OCI-LY7 (cell line): Measurements from ENCODE around the gene FRMD1.

Source experiments
- EZH2phosphoT487 ChIP-seq: fragments of 200-600 bp; sonication (generic); IDR thresholded peaks from 2 replicates; pipeline ENCODE4 v1.6.1; 2018; ENCODE audit warnings: low read depth, borderline replicate concordance, mild to moderate bottlenecking, mixed run types, antibody characterized with exemption, low read length, moderate library complexity, mixed read lengths
- TF ChIP-seq, protein P1 (sequence below): fragments of 200-600 bp; sonication (generic); conservative IDR thresholded peaks from 2 replicates; pipeline ENCODE4 v1.5.1; 2014; ENCODE audit warnings: mild to moderate bottlenecking, antibody characterized with exemption, low read length, moderate library complexity, mixed read lengths

DNA sequence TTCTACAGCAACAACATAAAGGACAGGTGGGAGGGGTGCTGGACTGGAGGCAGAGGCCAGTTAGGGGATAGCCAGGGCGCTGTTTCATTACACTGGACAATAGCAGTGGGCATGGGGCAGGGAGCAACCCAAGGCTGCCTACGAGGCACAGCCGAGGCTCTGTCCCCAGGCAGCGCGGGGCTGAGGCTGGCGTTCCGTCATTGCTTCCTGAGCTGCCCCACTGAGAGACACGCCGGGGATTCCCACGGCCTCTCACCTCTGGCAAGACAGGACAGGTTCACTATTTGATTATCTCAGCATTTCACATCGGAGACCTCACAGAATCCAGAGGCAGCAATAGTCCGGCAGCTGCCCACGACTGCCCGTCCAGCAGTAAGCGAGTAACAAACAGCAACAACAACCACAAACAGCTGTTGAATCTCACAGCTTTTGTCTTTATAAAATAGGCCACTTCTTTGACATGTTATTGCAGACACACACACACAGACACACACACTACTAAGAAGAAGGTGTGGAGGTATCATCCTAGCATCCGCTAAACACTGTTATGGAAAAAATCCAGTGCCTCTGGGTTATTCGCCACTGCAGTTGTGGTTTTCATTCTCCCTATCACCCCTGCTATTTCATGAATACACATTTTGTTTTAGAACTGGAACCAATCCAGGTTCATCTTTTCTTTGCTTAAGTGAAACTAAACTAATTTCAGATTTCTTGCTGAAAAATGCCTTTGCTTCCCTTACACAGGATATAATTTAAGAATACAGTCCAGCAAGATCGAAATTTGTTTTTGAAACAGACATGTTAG lies 62.1 kb downstream of the FRMD1 start:
- TF ChIP-seq, protein P1, sequence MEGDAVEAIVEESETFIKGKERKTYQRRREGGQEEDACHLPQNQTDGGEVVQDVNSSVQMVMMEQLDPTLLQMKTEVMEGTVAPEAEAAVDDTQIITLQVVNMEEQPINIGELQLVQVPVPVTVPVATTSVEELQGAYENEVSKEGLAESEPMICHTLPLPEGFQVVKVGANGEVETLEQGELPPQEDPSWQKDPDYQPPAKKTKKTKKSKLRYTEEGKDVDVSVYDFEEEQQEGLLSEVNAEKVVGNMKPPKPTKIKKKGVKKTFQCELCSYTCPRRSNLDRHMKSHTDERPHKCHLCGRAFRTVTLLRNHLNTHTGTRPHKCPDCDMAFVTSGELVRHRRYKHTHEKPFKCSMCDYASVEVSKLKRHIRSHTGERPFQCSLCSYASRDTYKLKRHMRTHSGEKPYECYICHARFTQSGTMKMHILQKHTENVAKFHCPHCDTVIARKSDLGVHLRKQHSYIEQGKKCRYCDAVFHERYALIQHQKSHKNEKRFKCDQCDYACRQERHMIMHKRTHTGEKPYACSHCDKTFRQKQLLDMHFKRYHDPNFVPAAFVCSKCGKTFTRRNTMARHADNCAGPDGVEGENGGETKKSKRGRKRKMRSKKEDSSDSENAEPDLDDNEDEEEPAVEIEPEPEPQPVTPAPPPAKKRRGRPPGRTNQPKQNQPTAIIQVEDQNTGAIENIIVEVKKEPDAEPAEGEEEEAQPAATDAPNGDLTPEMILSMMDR = no peak
- TF ChIP-seq EZH2phosphoT487 = no peak
